ENCODE results near the gene GFRA1. TPM values are rescaled to one million over a fixed set of nuclear protein-coding genes. Genes with fewer than 3 reads are reported as not detected.

Gene GFRA1
- polyA plus RNA-seq, 1 of the 3 experiments (the other 2 are of a cell fraction), result 1.6 TPM

DNA sequence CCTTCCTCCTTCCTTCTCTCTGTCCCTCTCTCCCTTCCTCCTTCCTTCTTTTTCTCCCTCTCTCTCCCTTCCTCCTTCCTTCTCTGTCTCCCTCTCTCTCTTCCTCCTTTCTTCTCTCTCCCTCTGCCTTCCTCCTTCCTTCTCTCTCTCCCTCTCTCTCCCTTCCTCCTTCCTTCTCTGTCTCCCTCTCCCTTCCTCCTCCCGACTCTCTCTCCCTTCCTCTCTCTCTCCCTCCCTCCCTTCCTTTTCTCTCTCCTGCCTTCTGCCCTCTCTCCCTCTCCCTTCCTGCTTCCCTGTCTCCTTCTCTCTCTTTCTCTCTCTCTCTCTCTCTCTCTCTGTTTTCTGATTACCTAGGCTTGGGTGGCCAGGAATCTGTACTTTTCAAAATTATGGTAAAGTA lies 16.6 kb upstream of the GFRA1 start (continued):
- TF ChIP-seq ELF1 (IDR thresholded peaks at IDR 0.05) (no peak), FOXJ3 (CRISPR knock-in tag; IDR thresholded peaks at IDR 0.05) (no peak), TCF12 (IDR thresholded peaks at IDR 0.05) (no peak), NFIC (IDR thresholded peaks at IDR 0.05; ENCODE audit: borderline replicate concordance) (no peak), POLR2AphosphoS5 (IDR thresholded peaks at IDR 0.05; ENCODE audit: low read depth, low read length) (no peak)

DNA sequence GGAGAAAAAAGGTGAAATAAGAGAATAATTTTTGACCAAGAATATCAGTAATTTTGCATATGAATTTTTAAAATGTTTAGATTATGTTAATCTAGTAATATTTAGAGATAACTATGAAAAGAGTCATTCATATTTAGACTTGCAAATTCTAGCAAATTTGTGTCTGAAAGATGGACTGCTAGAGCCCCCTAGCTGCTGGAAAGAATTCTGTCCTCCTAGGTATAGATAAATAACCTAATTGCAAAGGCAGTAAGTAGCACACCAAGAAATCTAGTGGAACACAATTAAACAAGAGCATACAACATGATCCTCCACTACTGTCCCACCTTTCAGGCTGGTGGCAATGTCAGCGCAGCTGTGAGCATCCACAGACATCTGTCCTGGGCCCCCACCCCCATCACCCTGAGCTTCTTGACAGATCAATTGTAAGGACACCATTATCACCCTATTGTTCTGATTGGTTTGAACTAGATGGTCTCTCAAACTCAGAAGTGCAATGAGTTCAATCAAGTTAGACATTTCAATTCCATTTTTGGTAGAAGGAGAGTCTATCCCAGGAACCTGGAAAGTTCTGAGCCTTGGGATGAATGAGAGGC lies 15.0 kb upstream of the GFRA1 start:
- Histone ChIP-seq H3K27me3 (ENCODE audit: insufficient read depth) (no peaks in the 10 kb centered on the region), H3K4me1 (ENCODE audit: control insufficient read depth in 1 of 2, insufficient read depth in 2 of 2, low read depth in 1 of 2, low read length in 1 of 2) (no peaks in the 10 kb centered on the region), H4K20me1 (ENCODE audit: insufficient read depth) (no peaks in the 10 kb centered on the region), H3K4me2 (no peak overlapping the region), H3K36me3 (replicated peaks in 1 of 2; ENCODE audit: control insufficient read depth in 1 of 2, insufficient read depth in 2 of 2, low read length in 1 of 2) (no peaks in the 10 kb centered on the region), H3F3A (replicated peaks; ENCODE audit: insufficient read depth) (no peaks in the 10 kb centered on the region), H3K79me2 (ENCODE audit: insufficient read depth) (no peaks in the 10 kb centered on the region), H3K4me3 (ENCODE audit: low read depth in 2 of 2, low read length in 1 of 2) (no peak overlapping the region; a peak in 1 of 4 replicates), H3K9me2 (no peaks in the 10 kb centered on the region), H3K9ac (no peak overlapping the region), H3K27ac (ENCODE audit: low read depth in 2 of 2, low read length in 1 of 2) (no peak overlapping the region), H2AFZ (ENCODE audit: low read depth) (no peak overlapping the region), H3K9me3 (no peaks in the 10 kb centered on the region)
- 33% methylated on average over 1 of the region's 1 CpG for WGBS (ENCODE audit: low lambda C conversion rate)
- ChIA-PET POLR2A (no interaction called here), CTCF (interaction anchor here (0.6 to 3.8 kb wide), 74 partner anchors 8 to 1425 kb away, joined by 3 to 49 read pairs (median 4); partner anchors contain the start of gene GFRA1)
- TF ChIP-seq TCF12 (IDR thresholded peaks at IDR 0.05) (no peak), SMC3 (IDR thresholded peaks at IDR 0.05; ENCODE audit: low read depth, low read length) (peak; percentile 71), MEF2A (IDR thresholded peaks at IDR 0.05; ENCODE audit: borderline replicate concordance, low read depth) (no peak), RAD21 (IDR thresholded peaks at IDR 0.05; ENCODE audit: low read length) (peak; percentile 94), RXRA (IDR thresholded peaks at IDR 0.05; ENCODE audit: borderline replicate concordance, low read depth) (no peak), SIN3A (IDR thresholded peaks at IDR 0.05; ENCODE audit: borderline replicate concordance, low read depth, low read length) (no peak)
- TF ChIP-seq, protein P1, sequence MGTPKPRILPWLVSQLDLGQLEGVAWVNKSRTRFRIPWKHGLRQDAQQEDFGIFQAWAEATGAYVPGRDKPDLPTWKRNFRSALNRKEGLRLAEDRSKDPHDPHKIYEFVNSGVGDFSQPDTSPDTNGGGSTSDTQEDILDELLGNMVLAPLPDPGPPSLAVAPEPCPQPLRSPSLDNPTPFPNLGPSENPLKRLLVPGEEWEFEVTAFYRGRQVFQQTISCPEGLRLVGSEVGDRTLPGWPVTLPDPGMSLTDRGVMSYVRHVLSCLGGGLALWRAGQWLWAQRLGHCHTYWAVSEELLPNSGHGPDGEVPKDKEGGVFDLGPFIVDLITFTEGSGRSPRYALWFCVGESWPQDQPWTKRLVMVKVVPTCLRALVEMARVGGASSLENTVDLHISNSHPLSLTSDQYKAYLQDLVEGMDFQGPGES (IDR thresholded peaks at IDR 0.05; ENCODE audit: low read depth, low read length), result no peak
- TF ChIP-seq, protein P2, sequence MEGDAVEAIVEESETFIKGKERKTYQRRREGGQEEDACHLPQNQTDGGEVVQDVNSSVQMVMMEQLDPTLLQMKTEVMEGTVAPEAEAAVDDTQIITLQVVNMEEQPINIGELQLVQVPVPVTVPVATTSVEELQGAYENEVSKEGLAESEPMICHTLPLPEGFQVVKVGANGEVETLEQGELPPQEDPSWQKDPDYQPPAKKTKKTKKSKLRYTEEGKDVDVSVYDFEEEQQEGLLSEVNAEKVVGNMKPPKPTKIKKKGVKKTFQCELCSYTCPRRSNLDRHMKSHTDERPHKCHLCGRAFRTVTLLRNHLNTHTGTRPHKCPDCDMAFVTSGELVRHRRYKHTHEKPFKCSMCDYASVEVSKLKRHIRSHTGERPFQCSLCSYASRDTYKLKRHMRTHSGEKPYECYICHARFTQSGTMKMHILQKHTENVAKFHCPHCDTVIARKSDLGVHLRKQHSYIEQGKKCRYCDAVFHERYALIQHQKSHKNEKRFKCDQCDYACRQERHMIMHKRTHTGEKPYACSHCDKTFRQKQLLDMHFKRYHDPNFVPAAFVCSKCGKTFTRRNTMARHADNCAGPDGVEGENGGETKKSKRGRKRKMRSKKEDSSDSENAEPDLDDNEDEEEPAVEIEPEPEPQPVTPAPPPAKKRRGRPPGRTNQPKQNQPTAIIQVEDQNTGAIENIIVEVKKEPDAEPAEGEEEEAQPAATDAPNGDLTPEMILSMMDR (IDR thresholded peaks at IDR 0.05), result peak; percentile 81
- DNase-seq, result peak; percentile 60

DNA sequence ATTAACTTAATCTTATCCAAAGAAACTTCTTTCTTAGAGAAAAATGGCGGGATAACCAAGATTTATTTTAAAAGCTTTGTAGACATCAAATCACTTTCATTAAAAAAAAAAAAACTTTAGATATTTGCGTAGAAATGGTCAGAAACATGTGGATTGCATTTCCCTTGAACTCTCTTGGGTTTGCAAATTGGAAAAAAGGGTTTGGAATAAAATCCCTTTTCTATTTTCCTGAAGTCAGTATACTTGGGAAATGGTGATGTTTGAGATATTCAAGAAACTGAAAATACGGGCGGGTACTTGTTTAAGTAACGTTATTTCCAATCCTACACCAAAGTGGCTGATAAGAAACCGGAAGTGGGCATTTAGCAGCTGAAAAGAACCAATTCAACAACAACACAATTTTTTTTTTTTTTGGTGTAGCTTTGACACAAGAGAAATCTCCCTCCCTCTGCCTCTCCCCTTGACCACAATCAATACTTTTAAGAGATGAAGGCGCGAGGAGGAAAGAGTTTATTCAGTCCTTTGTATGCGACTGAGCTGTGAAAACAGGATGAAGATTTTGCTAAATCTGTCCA lies 13.7 kb upstream of the GFRA1 start:
- no peak overlapping the region for H2AFZ ChIP-seq (ENCODE audit: low read depth)
- POLR2A ChIA-PET, result no interaction called here
- H3K36me3 ChIP-seq (replicated peaks in 1 of 2; ENCODE audit: control insufficient read depth in 1 of 2, insufficient read depth in 2 of 2, low read length in 1 of 2), result no peaks in the 10 kb centered on the region
- H3K9me3 ChIP-seq, result no peaks in the 10 kb centered on the region
- H3K27me3 ChIP-seq (ENCODE audit: insufficient read depth), result no peaks in the 10 kb centered on the region
- 70% methylated on average over 9 of the region's 9 CpGs for WGBS (ENCODE audit: low lambda C conversion rate)
- no peaks in the 10 kb centered on the region for H3K9me2 ChIP-seq
- H3K4me3 ChIP-seq (ENCODE audit: low read depth in 2 of 2, low read length in 1 of 2), result no peak overlapping the region
- H3K27ac ChIP-seq (ENCODE audit: low read depth in 2 of 2, low read length in 1 of 2), result no peak overlapping the region
- TF ChIP-seq, protein P2 (IDR thresholded peaks at IDR 0.05), result no peak
- no peak for TF ChIP-seq TCF12 (IDR thresholded peaks at IDR 0.05)
- TF ChIP-seq FOSL2 (IDR thresholded peaks at IDR 0.05; ENCODE audit: borderline replicate concordance, low read depth), result no peak
- TF ChIP-seq, protein P3, sequence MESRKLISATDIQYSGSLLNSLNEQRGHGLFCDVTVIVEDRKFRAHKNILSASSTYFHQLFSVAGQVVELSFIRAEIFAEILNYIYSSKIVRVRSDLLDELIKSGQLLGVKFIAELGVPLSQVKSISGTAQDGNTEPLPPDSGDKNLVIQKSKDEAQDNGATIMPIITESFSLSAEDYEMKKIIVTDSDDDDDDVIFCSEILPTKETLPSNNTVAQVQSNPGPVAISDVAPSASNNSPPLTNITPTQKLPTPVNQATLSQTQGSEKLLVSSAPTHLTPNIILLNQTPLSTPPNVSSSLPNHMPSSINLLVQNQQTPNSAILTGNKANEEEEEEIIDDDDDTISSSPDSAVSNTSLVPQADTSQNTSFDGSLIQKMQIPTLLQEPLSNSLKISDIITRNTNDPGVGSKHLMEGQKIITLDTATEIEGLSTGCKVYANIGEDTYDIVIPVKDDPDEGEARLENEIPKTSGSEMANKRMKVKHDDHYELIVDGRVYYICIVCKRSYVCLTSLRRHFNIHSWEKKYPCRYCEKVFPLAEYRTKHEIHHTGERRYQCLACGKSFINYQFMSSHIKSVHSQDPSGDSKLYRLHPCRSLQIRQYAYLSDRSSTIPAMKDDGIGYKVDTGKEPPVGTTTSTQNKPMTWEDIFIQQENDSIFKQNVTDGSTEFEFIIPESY (IDR thresholded peaks at IDR 0.05; ENCODE audit: borderline replicate concordance, low read depth), result no peak
- no peak for TF ChIP-seq NFIC (IDR thresholded peaks at IDR 0.05; ENCODE audit: borderline replicate concordance)
- no peak for TF ChIP-seq SIN3A (IDR thresholded peaks at IDR 0.05; ENCODE audit: borderline replicate concordance, low read depth, low read length)
- no peak for TF ChIP-seq TEAD4 (IDR thresholded peaks at IDR 0.05; ENCODE audit: borderline replicate concordance, insufficient read depth)
- CTCF ChIA-PET, result interaction anchor here (0.9 to 3.8 kb wide), 25 partner anchors 9 to 1145 kb away, joined by 3 to 49 read pairs (median 6); no protein-coding TSS in a partner anchor
- H3F3A ChIP-seq (replicated peaks; ENCODE audit: insufficient read depth), result no peaks in the 10 kb centered on the region
- H3K9ac ChIP-seq, result no peak overlapping the region
- H3K4me1 ChIP-seq (ENCODE audit: control insufficient read depth in 1 of 2, insufficient read depth in 2 of 2, low read depth in 1 of 2, low read length in 1 of 2), result no peaks in the 10 kb centered on the region
- H3K79me2 ChIP-seq (ENCODE audit: insufficient read depth), result no peaks in the 10 kb centered on the region
- H3K4me2 ChIP-seq, result no peak overlapping the region
- DNase-seq, result no peak
- no peaks in the 10 kb centered on the region for H4K20me1 ChIP-seq (ENCODE audit: insufficient read depth)

Data from SK-N-SH (cell line).